ENCODE measurements around the gene IFNA2. TPM values are rescaled to one million over a fixed set of nuclear protein-coding genes. Genes with fewer than 3 reads are reported as not detected.

The IFNA2 gene
- total and polyA plus RNA-seq, 4 donors: not detected

GRCh38 chr9:21429191-21429590, 44.0 kb upstream of the IFNA2 start:
- Histone ChIP-seq H3K9me3 (ENCODE audit: control insufficient read depth in 4 of 4, insufficient read depth in 3 of 4, low read length in 3 of 4) (no peaks in the 10 kb centered on the region), H3K9ac (ENCODE audit: insufficient read depth in 1 of 2, low read length in 2 of 2) (no peak overlapping the region), H3K4me3 (no peak overlapping the region), H3K27me3 (ENCODE audit: control insufficient read depth in 3 of 3, insufficient read depth in 3 of 3, low read length in 2 of 3) (peaks cover 0 to 9% (median 0%) of the 10 kb centered on the region in 3 donors), H3K36me3 (ENCODE audit: control insufficient read depth in 4 of 4, insufficient read depth in 4 of 4, low read length in 4 of 4) (no peaks in the 10 kb centered on the region), H3K4me1 (ENCODE audit: control insufficient read depth in 5 of 5, insufficient read depth in 5 of 5, low read length in 5 of 5) (no peaks in the 10 kb centered on the region), H3K27ac (ENCODE audit: low read depth in 1 of 2, low read length in 1 of 2) (no peak overlapping the region)
- 48 to 56% methylated on average over 2 of the region's 2 CpGs for WGBS, 2 donors
- no peak for TF ChIP-seq CTCF (IDR thresholded peaks at IDR 0.05; ENCODE audit: control extremely low read depth, extremely low read depth)
- peak in 1 of 3 donors; percentile 12 for DNase-seq
- no peak for ATAC-seq (ENCODE audit: insufficient read depth, low FRiP score)

GRCh38 chr9:21428235-21428634, 43.0 kb upstream of the IFNA2 start:
- H3K4me3 ChIP-seq: no peak overlapping the region
- no peak overlapping the region for H3K27ac ChIP-seq (ENCODE audit: low read depth in 1 of 2, low read length in 1 of 2)
- TF ChIP-seq CTCF (IDR thresholded peaks at IDR 0.05; ENCODE audit: control extremely low read depth, extremely low read depth): no peak
- WGBS, 2 donors: 59 to 76% methylated on average over 1 of the region's 1 CpG
- H3K36me3 ChIP-seq (ENCODE audit: control insufficient read depth in 4 of 4, insufficient read depth in 4 of 4, low read length in 4 of 4): no peaks in the 10 kb centered on the region
- H3K9ac ChIP-seq (ENCODE audit: insufficient read depth in 1 of 2, low read length in 2 of 2): no peak overlapping the region
- peaks cover 0 to 9% (median 0%) of the 10 kb centered on the region in 3 donors for H3K27me3 ChIP-seq (ENCODE audit: control insufficient read depth in 3 of 3, insufficient read depth in 3 of 3, low read length in 2 of 3)
- no peak for ATAC-seq (ENCODE audit: insufficient read depth, low FRiP score)
- DNase-seq: no peak
- H3K9me3 ChIP-seq (ENCODE audit: control insufficient read depth in 4 of 4, insufficient read depth in 3 of 4, low read length in 3 of 4): no peaks in the 10 kb centered on the region
- H3K4me1 ChIP-seq (ENCODE audit: control insufficient read depth in 5 of 5, insufficient read depth in 5 of 5, low read length in 5 of 5): no peaks in the 10 kb centered on the region

- DNase-seq: no peak
- WGBS, 2 donors: 80 to 88% methylated on average over 5 of the region's 5 CpGs
Observed at GRCh38 chr9:21415493-21416267, 30.5 kb upstream of the IFNA2 start.

More at GRCh38 chr9:21415493-21416267, 30.5 kb upstream of the IFNA2 start:
- Histone ChIP-seq H3K4me1 (ENCODE audit: control insufficient read depth in 5 of 5, insufficient read depth in 5 of 5, low read length in 5 of 5) (no peaks in the 10 kb centered on the region), H3K9ac (ENCODE audit: insufficient read depth in 1 of 2, low read length in 2 of 2) (no peak overlapping the region), H3K4me3 (no peak overlapping the region), H3K9me3 (ENCODE audit: control insufficient read depth in 4 of 4, insufficient read depth in 3 of 4, low read length in 3 of 4) (no peaks in the 10 kb centered on the region), H3K36me3 (ENCODE audit: control insufficient read depth in 4 of 4, insufficient read depth in 4 of 4, low read length in 4 of 4) (no peaks in the 10 kb centered on the region), H3K27ac (ENCODE audit: low read depth in 1 of 2, low read length in 1 of 2) (no peak overlapping the region), H3K27me3 (ENCODE audit: control insufficient read depth in 3 of 3, insufficient read depth in 3 of 3, low read length in 2 of 3) (no peaks in the 10 kb centered on the region)
- ATAC-seq (ENCODE audit: insufficient read depth, low FRiP score): no peak
- TF ChIP-seq CTCF (IDR thresholded peaks at IDR 0.05; ENCODE audit: control extremely low read depth, extremely low read depth): no peak

All from lung (tissue), 12 donors.